HCT116 (cell line): Measurements from ENCODE around the gene CFAP97D1. TPM values are rescaled to one million over a fixed set of nuclear protein-coding genes. Genes with fewer than 3 reads are reported as not detected.

Source experiments
- ATAC-seq: fragments of 200-7000 bp; cut with Tn5 transposase; 2 replicates; pipeline ENCODE4 v1.9.1; 2020; ENCODE audit warnings: mild to moderate bottlenecking, moderate library complexity
- BruUV-seq: library from RNA; stranded (reverse); fragments of 400-500 nt; replicated peaks from 2 replicates; lab custom pipeline; 2021; lab: Mats Ljungman, UMichigan
- CTCF ChIA-PET: fragments of 300-600 bp; sonication (Branson Sonifier 250); formaldehyde crosslinking; loops from one replicate; lab custom pipeline; 2021; ENCODE audit warnings: antibody characterized with exemption; lab: Charles Lee
- POLR2A ChIA-PET: fragments of 300-600, 350-600 bp; sonication (Branson Sonifier 250); formaldehyde crosslinking; loops from one replicate; lab custom pipeline; 2021; ENCODE audit warnings: antibody characterized with exemption; lab: Charles Lee
- RAD21 ChIA-PET, 2 experiments: fragments of 300-600 bp; sonication (Branson Sonifier 250); formaldehyde crosslinking; loops; one replicate each; lab custom pipeline; 2023; ENCODE audit warnings: low total read pairs in 2 of 2; ENCODE audit not compliant: uncharacterized antibody in 2 of 2, unreplicated experiment in 2 of 2, low non-redundant PET in 1 of 2; lab: Charles Lee
- DNase-seq: peaks from one replicate; pipeline ENCODE4 v3.0.0-alpha.2; 2010; ENCODE audit warnings: low read depth, low spot score
- H2AFZ ChIP-seq: fragments of 200-600 bp; shearing (Covaris generic), sonication (generic); 2 replicates; pipeline ENCODE4 v1.6.1; 2017; ENCODE audit warnings: low read depth, mixed run types, mixed read lengths, antibody characterized with exemption, low read length; ENCODE audit not compliant: poor library complexity, severe bottlenecking
- H3K27ac ChIP-seq: 2 replicates; pipeline ENCODE4 v1.5.1; 2012; ENCODE audit warnings: low read depth, low read length
- H3K27me3 ChIP-seq: fragments of 200-600 bp; sonication (generic); 2 replicates; pipeline ENCODE4 v1.6.1; 2016; ENCODE audit warnings: mixed run types, low read length, mixed read lengths; ENCODE audit not compliant: insufficient read depth
- H3K36me3 ChIP-seq, 2 experiments: fragments of 200-500 bp in 1 of 2; fragments of 200-600 bp in 1 of 2; sonication (Bioruptor generic) in 1 of 2; sonication (generic) in 1 of 2; 2 replicates each; pipeline versions ENCODE4 v1.5.1 to v1.6.1; 2014 to 2016; ENCODE audit warnings: low read length in 2 of 2, inconsistent platforms in 1 of 2, mixed read lengths in 1 of 2, mixed run types in 1 of 2; ENCODE audit not compliant: insufficient read depth in 2 of 2, control insufficient read depth in 1 of 2
- H3K4me1 ChIP-seq, 2 experiments: fragments of 200-600 bp in 1 of 2; sonication (generic) in 1 of 2; 2 replicates each; pipeline versions ENCODE4 v1.5.1 to v1.6.1; 2012 to 2017; ENCODE audit warnings: low read length in 2 of 2, inconsistent platforms in 1 of 2, mild to moderate bottlenecking in 1 of 2, mixed read lengths in 1 of 2, mixed run types in 1 of 2, moderate library complexity in 1 of 2; ENCODE audit not compliant: insufficient read depth in 2 of 2, control insufficient read depth in 1 of 2
- H3K4me2 ChIP-seq: fragments of 200-600 bp; sonication (generic); 2 replicates; pipeline ENCODE4 v1.6.1; 2017; ENCODE audit warnings: mixed run types, low read length, mixed read lengths
- H3K4me3 ChIP-seq, 2 experiments: fragments of 200-600 bp in 1 of 2; sonication (generic) in 1 of 2; replicated peaks in 1 of 2; 2 replicates each; pipeline ENCODE4 v1.5.1; 2011 to 2016; ENCODE audit warnings: low read length in 2 of 2, control low read depth in 1 of 2, low read depth in 1 of 2, mild to moderate bottlenecking in 1 of 2, mixed read lengths in 1 of 2, mixed run types in 1 of 2
- H3K79me2 ChIP-seq: fragments of 200-600 bp; sonication (generic); 2 replicates; pipeline ENCODE4 v1.6.1; 2017; ENCODE audit warnings: mild to moderate bottlenecking, mixed run types, low read length, moderate library complexity, mixed read lengths; ENCODE audit not compliant: insufficient read depth
- H3K9ac ChIP-seq: fragments of 200-600 bp; sonication (generic); 2 replicates; pipeline ENCODE4 v1.6.1; 2016; ENCODE audit warnings: low read length, mixed read lengths
- H3K9me2 ChIP-seq: fragments of 200-600 bp; sonication (generic), shearing (Covaris generic); 2 replicates; pipeline ENCODE4 v1.6.1; 2017; ENCODE audit warnings: mixed run types, mild to moderate bottlenecking, moderate library complexity; ENCODE audit not compliant: insufficient read depth
- H3K9me3 ChIP-seq, 2 experiments: fragments of 200-500 bp in 1 of 2; fragments of 200-600 bp in 1 of 2; sonication (Bioruptor generic) in 1 of 2; sonication (generic) in 1 of 2; 2 replicates each; pipeline ENCODE4 v1.6.1; 2014 to 2017; ENCODE audit warnings: low read length in 2 of 2, mixed read lengths in 2 of 2, inconsistent platforms in 1 of 2, low read depth in 1 of 2, mild to moderate bottlenecking in 1 of 2, mixed run types in 1 of 2, moderate library complexity in 1 of 2; ENCODE audit not compliant: control insufficient read depth in 1 of 2, insufficient read depth in 1 of 2
- H4K20me1 ChIP-seq: fragments of 200-600 bp; sonication (generic), shearing (Covaris generic); 2 replicates; pipeline ENCODE4 v1.6.1; 2017; ENCODE audit warnings: mixed run types, mild to moderate bottlenecking, moderate library complexity; ENCODE audit not compliant: insufficient read depth
- ATF3 ChIP-seq: IDR thresholded peaks from 2 replicates; pipeline ENCODE4 v1.6.1; 2012
- CEBPB ChIP-seq: IDR thresholded peaks from 2 replicates; pipeline ENCODE4 v1.6.1; 2012; ENCODE audit warnings: low read depth
- EZH2phosphoT487 ChIP-seq: fragments of 200-600 bp; IDR thresholded peaks from 2 replicates; pipeline ENCODE4 v1.6.1; 2018; ENCODE audit warnings: antibody characterized with exemption, borderline replicate concordance
- POLR2A ChIP-seq: IDR thresholded peaks from 2 replicates; pipeline ENCODE4 v1.7.0; 2011; ENCODE audit warnings: borderline replicate concordance; ENCODE audit not compliant: insufficient read depth, insufficient read length; ENCODE audit errors: extremely low read depth
- POLR2AphosphoS5 ChIP-seq: IDR thresholded peaks from 2 replicates; pipeline ENCODE4 v1.6.1; 2011; ENCODE audit warnings: mild to moderate bottlenecking, low read depth, low read length, moderate library complexity
- REST ChIP-seq: IDR thresholded peaks from 2 replicates; pipeline ENCODE4 v1.6.1; 2012; ENCODE audit warnings: low read depth
- TCF7L2 ChIP-seq: IDR thresholded peaks from 2 replicates; pipeline ENCODE4 v1.7.0; 2011; ENCODE audit warnings: borderline replicate concordance, inconsistent platforms; ENCODE audit not compliant: insufficient read depth, insufficient read length; ENCODE audit errors: extremely low read depth
- YY1 ChIP-seq: IDR thresholded peaks from 2 replicates; pipeline ENCODE4 v1.6.1; 2011; ENCODE audit warnings: low read length, low read depth, moderate library complexity, mild to moderate bottlenecking; ENCODE audit not compliant: insufficient replicate concordance; ENCODE audit errors: extremely low read depth
- ZBTB33 ChIP-seq: IDR thresholded peaks from 2 replicates; pipeline ENCODE4 v1.6.1; 2011; ENCODE audit warnings: mild to moderate bottlenecking, low read length, moderate library complexity; ENCODE audit not compliant: insufficient replicate concordance; ENCODE audit errors: extremely low read depth
- ZNF274 ChIP-seq: fragments of 200-500 bp; sonication (Bioruptor generic); IDR thresholded peaks from 2 replicates; pipeline ENCODE4 v1.6.1; 2014; ENCODE audit warnings: mild to moderate bottlenecking, low read depth, low read length, inconsistent platforms
- intact Hi-C: fragments of 100-400 bp; cut with micrococcal nuclease; formaldehyde crosslinking; loops from 2 replicates; pipeline ENCODE4 v1.10.0; 2022
- total RNA-seq: library from RNA; stranded (reverse); gene quantifications from one replicate; pipeline ENCODE4 v1.2.1, GENCODE V29; 2021; ENCODE audit not compliant: unreplicated experiment

The CFAP97D1 gene
- total RNA-seq, 1 experiment from 2014 or later = 0.15 TPM

- BruUV-seq = no TSS peak
- POLR2A ChIA-PET = no interaction called here
- TF ChIP-seq ATF3 (no peak), YY1 (no peak)
- Histone ChIP-seq H2AFZ (no peak overlapping the region), H3K79me2 (no peaks in the 10 kb centered on the region), H3K4me2 (no peak overlapping the region), H3K27me3 (no peaks in the 10 kb centered on the region), H4K20me1 (no peaks in the 10 kb centered on the region), H3K9ac (no peak overlapping the region), H3K36me3 (no peaks in the 10 kb centered on the region), H3K9me2 (no peaks in the 10 kb centered on the region), H3K9me3 (no peaks in the 10 kb centered on the region; a peak in 2 of 4 replicates), H3K4me1 (no peaks in the 10 kb centered on the region), H3K4me3 (no peak overlapping the region), H3K27ac (no peak overlapping the region)
- RAD21 ChIA-PET = no interaction called here
- DNase-seq = no peak
- intact Hi-C loops = no loop called here
- CTCF ChIA-PET = no interaction called here
- no peak for ATAC-seq
Observed at GRCh38 chr17:43737722-43738121, 42.5 kb upstream of the CFAP97D1 start.

GRCh38 chr17:43740541-43740940, 39.7 kb upstream of the CFAP97D1 start:
- TF ChIP-seq CEBPB (no peak), ZNF274 (no peak), POLR2AphosphoS5 (no peak), POLR2A (no peak), TCF7L2 (no peak), YY1 (no peak), EZH2phosphoT487 (no peak), REST (no peak), ZBTB33 (no peak)
- Histone ChIP-seq H3K4me1 (no peaks in the 10 kb centered on the region), H3K9me3 (no peaks in the 10 kb centered on the region), H2AFZ (no peak overlapping the region), H3K27ac (no peak overlapping the region), H3K27me3 (no peaks in the 10 kb centered on the region), H3K36me3 (no peaks in the 10 kb centered on the region), H3K4me2 (no peak overlapping the region), H3K4me3 (no peak overlapping the region), H3K79me2 (no peaks in the 10 kb centered on the region), H3K9ac (no peak overlapping the region), H3K9me2 (no peaks in the 10 kb centered on the region), H4K20me1 (no peaks in the 10 kb centered on the region)
- ChIA-PET RAD21 (no interaction called here), CTCF (no interaction called here), POLR2A (no interaction called here)
- ATAC-seq (no peak), DNase-seq (no peak)
- intact Hi-C loops = no loop called here
- no TSS peak for BruUV-seq
